ENCODE measurements around the gene FMN2.
A peak's percentile ranks its signal among the peaks of the same experiment; 100 is the strongest.

Gene FMN2

GRCh38 chr1:240295811-240296210 lies 204.1 kb downstream of the FMN2 start:
- Histone ChIP-seq H3K4me1 (ENCODE audit: control insufficient read depth, low read length) (peaks cover 47% of the 10 kb centered on the region), H3K9me3 (ENCODE audit: control insufficient read depth, insufficient read depth, low read length) (no peaks in the 10 kb centered on the region), H3K27ac (ENCODE audit: low read depth, low read length) (peak overlapping the region; percentile 72), H3K27me3 (ENCODE audit: control insufficient read depth, low read length) (no peaks in the 10 kb centered on the region), H3F3A (ENCODE audit: control insufficient read depth, insufficient read depth) (peaks cover 17% of the 10 kb centered on the region), H4K20me1 (ENCODE audit: control insufficient read depth, insufficient read depth, low read depth, low read length) (no peaks in the 10 kb centered on the region), H3K4me3 (ENCODE audit: low read length) (peak overlapping the region; percentile 54), H3K9me2 (replicated peaks; ENCODE audit: control insufficient read depth, low read length) (no peaks in the 10 kb centered on the region), H3K36me3 (ENCODE audit: control insufficient read depth, low read length) (peaks cover 3% of the 10 kb centered on the region; the same call in 1 of the 2 replicates), H3K79me2 (ENCODE audit: control insufficient read depth, low read length) (no peaks in the 10 kb centered on the region), H3K4me2 (ENCODE audit: low read length) (peak overlapping the region; percentile 66)
- TF ChIP-seq EZH2phosphoT487 (IDR thresholded peaks at IDR 0.05; ENCODE audit: borderline replicate concordance, low read length): no peak
- peak; percentile 52 for TF ChIP-seq CTCF (IDR thresholded peaks at IDR 0.05; ENCODE audit: low read depth, low read length, poor library complexity, severe bottlenecking)

- Histone ChIP-seq H3K4me2 (ENCODE audit: low read length) (no peak overlapping the region), H3K27ac (ENCODE audit: low read depth, low read length) (no peak overlapping the region), H3K79me2 (ENCODE audit: control insufficient read depth, low read length) (no peaks in the 10 kb centered on the region), H3K4me1 (ENCODE audit: control insufficient read depth, low read length) (no peaks in the 10 kb centered on the region), H3K4me3 (ENCODE audit: low read length) (no peak overlapping the region), H3K9me2 (replicated peaks; ENCODE audit: control insufficient read depth, low read length) (no peaks in the 10 kb centered on the region), H3F3A (ENCODE audit: control insufficient read depth, insufficient read depth) (no peaks in the 10 kb centered on the region), H3K36me3 (ENCODE audit: control insufficient read depth, low read length) (0 out of 2 replicates have a peak, but pooled peaks cover 3% of the 10 kb centered on the region), H3K9me3 (ENCODE audit: control insufficient read depth, insufficient read depth, low read length) (0 out of 2 replicates have a peak, but pooled peaks cover 4% of the 10 kb centered on the region), H4K20me1 (ENCODE audit: control insufficient read depth, insufficient read depth, low read depth, low read length) (no peaks in the 10 kb centered on the region), H3K27me3 (ENCODE audit: control insufficient read depth, low read length) (no peaks in the 10 kb centered on the region)
- TF ChIP-seq EZH2phosphoT487 (IDR thresholded peaks at IDR 0.05; ENCODE audit: borderline replicate concordance, low read length): no peak
- TF ChIP-seq CTCF (IDR thresholded peaks at IDR 0.05; ENCODE audit: low read depth, low read length, poor library complexity, severe bottlenecking): no peak
Measured at GRCh38 chr1:240304466-240304865, 212.8 kb downstream of the FMN2 start.

GRCh38 chr1:240306673-240307072 lies 215.0 kb downstream of the FMN2 start:
- Histone ChIP-seq H3K9me2 (replicated peaks; ENCODE audit: control insufficient read depth, low read length) (no peaks in the 10 kb centered on the region), H3K4me3 (ENCODE audit: low read length) (no peak overlapping the region), H3K4me1 (ENCODE audit: control insufficient read depth, low read length) (no peaks in the 10 kb centered on the region), H3K4me2 (ENCODE audit: low read length) (no peak overlapping the region), H4K20me1 (ENCODE audit: control insufficient read depth, insufficient read depth, low read depth, low read length) (no peaks in the 10 kb centered on the region), H3K27me3 (ENCODE audit: control insufficient read depth, low read length) (no peaks in the 10 kb centered on the region), H3K27ac (ENCODE audit: low read depth, low read length) (no peak overlapping the region), H3K36me3 (ENCODE audit: control insufficient read depth, low read length) (0 out of 2 replicates have a peak, but pooled peaks cover 3% of the 10 kb centered on the region), H3K79me2 (ENCODE audit: control insufficient read depth, low read length) (no peaks in the 10 kb centered on the region), H3K9me3 (ENCODE audit: control insufficient read depth, insufficient read depth, low read length) (0 out of 2 replicates have a peak, but pooled peaks cover 4% of the 10 kb centered on the region), H3F3A (ENCODE audit: control insufficient read depth, insufficient read depth) (no peaks in the 10 kb centered on the region)
- no peak for TF ChIP-seq EZH2phosphoT487 (IDR thresholded peaks at IDR 0.05; ENCODE audit: borderline replicate concordance, low read length)
- TF ChIP-seq CTCF (IDR thresholded peaks at IDR 0.05; ENCODE audit: low read depth, low read length, poor library complexity, severe bottlenecking): no peak

Data from DOHH2 (cell line).